ENCODE data around the gene DIP2C. TPM values are rescaled to one million over a fixed set of nuclear protein-coding genes. Genes with fewer than 3 reads are reported as not detected.
A peak's percentile ranks its signal among the peaks of the same experiment; 100 is the strongest.

The DIP2C gene
- polyA plus RNA-seq, 1 of the 3 experiments (the other 2 are of a cell fraction): 8.7 TPM

DNA sequence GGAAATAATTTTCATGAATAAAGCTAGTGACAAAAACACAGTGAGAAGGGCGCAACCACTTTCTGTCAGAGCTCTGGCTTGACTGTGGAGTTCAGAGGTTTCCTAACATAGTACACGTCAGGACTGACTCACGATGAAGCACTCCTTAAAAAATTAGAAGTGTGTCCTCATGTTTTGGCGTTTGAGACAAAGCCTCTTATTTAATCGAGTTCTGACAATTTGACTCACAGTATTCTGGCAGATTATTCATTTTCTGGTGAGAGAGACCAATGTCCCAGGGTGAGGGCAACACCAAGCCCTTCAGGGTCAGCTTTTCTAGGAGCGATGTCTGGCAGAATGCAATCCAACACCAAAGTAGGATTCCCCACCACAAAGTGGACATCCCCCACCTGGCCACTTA is 108.7 kb downstream of the DIP2C start:
- Histone ChIP-seq H3K4me1 (ENCODE audit: control insufficient read depth in 1 of 2, insufficient read depth in 2 of 2, low read depth in 1 of 2, low read length in 1 of 2) (peaks cover 0 to 8% of the 10 kb centered on the region in 2 experiments; a peak in 1 of 4 replicates), H4K20me1 (ENCODE audit: insufficient read depth) (peaks cover 91% of the 10 kb centered on the region), H3K36me3 (replicated peaks in 1 of 2; ENCODE audit: control insufficient read depth in 1 of 2, insufficient read depth in 2 of 2, low read length in 1 of 2) (no peaks in the 10 kb centered on the region), H3K9me3 (no peaks in the 10 kb centered on the region), H3K27ac (ENCODE audit: low read depth in 2 of 2, low read length in 1 of 2) (peak overlapping the region in 1 of 2 experiments; percentile 72; a peak in 2 of 4 replicates), H3K4me3 (ENCODE audit: low read depth in 2 of 2, low read length in 1 of 2) (no peak overlapping the region), H3K9me2 (no peaks in the 10 kb centered on the region), H3K4me2 (peak overlapping the region; percentile 12; the same call in 1 of the 2 replicates), H2AFZ (ENCODE audit: low read depth) (no peak overlapping the region), H3K27me3 (ENCODE audit: insufficient read depth) (no peaks in the 10 kb centered on the region), H3F3A (replicated peaks; ENCODE audit: insufficient read depth) (peaks cover 23% of the 10 kb centered on the region), H3K79me2 (ENCODE audit: insufficient read depth) (peaks cover 84% of the 10 kb centered on the region), H3K9ac (no peak overlapping the region)
- CTCF ChIA-PET: interaction anchor here (1.1 kb wide), 1 partner anchor 58 kb away, joined by 3 read pairs; no protein-coding TSS in a partner anchor
- no peak for DNase-seq
- TF ChIP-seq, protein P1, sequence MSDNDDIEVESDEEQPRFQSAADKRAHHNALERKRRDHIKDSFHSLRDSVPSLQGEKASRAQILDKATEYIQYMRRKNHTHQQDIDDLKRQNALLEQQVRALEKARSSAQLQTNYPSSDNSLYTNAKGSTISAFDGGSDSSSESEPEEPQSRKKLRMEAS (IDR thresholded peaks at IDR 0.05; ENCODE audit: low read depth): no peak
- TF ChIP-seq EP300 (IDR thresholded peaks at IDR 0.05; ENCODE audit: borderline replicate concordance in 1 of 2, low read depth in 1 of 2, low read length in 1 of 2) (no peak), RXRA (IDR thresholded peaks at IDR 0.05; ENCODE audit: borderline replicate concordance, low read depth) (no peak), FOSL2 (IDR thresholded peaks at IDR 0.05; ENCODE audit: borderline replicate concordance, low read depth) (peak; percentile 59), MXI1 (IDR thresholded peaks at IDR 0.05; ENCODE audit: low read depth, low read length) (no peak), CHD2 (IDR thresholded peaks at IDR 0.05; ENCODE audit: low read length, partially characterized antibody) (no peak)
- TF ChIP-seq, protein P2, sequence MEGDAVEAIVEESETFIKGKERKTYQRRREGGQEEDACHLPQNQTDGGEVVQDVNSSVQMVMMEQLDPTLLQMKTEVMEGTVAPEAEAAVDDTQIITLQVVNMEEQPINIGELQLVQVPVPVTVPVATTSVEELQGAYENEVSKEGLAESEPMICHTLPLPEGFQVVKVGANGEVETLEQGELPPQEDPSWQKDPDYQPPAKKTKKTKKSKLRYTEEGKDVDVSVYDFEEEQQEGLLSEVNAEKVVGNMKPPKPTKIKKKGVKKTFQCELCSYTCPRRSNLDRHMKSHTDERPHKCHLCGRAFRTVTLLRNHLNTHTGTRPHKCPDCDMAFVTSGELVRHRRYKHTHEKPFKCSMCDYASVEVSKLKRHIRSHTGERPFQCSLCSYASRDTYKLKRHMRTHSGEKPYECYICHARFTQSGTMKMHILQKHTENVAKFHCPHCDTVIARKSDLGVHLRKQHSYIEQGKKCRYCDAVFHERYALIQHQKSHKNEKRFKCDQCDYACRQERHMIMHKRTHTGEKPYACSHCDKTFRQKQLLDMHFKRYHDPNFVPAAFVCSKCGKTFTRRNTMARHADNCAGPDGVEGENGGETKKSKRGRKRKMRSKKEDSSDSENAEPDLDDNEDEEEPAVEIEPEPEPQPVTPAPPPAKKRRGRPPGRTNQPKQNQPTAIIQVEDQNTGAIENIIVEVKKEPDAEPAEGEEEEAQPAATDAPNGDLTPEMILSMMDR (IDR thresholded peaks at IDR 0.05): no peak
- TF ChIP-seq, protein P3, sequence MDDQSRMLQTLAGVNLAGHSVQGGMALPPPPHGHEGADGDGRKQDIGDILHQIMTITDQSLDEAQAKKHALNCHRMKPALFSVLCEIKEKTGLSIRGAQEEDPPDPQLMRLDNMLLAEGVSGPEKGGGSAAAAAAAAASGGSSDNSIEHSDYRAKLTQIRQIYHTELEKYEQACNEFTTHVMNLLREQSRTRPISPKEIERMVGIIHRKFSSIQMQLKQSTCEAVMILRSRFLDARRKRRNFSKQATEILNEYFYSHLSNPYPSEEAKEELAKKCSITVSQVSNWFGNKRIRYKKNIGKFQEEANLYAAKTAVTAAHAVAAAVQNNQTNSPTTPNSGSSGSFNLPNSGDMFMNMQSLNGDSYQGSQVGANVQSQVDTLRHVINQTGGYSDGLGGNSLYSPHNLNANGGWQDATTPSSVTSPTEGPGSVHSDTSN (IDR thresholded peaks at IDR 0.05): peak; percentile 43
- TF ChIP-seq, protein P4, sequence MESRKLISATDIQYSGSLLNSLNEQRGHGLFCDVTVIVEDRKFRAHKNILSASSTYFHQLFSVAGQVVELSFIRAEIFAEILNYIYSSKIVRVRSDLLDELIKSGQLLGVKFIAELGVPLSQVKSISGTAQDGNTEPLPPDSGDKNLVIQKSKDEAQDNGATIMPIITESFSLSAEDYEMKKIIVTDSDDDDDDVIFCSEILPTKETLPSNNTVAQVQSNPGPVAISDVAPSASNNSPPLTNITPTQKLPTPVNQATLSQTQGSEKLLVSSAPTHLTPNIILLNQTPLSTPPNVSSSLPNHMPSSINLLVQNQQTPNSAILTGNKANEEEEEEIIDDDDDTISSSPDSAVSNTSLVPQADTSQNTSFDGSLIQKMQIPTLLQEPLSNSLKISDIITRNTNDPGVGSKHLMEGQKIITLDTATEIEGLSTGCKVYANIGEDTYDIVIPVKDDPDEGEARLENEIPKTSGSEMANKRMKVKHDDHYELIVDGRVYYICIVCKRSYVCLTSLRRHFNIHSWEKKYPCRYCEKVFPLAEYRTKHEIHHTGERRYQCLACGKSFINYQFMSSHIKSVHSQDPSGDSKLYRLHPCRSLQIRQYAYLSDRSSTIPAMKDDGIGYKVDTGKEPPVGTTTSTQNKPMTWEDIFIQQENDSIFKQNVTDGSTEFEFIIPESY (IDR thresholded peaks at IDR 0.05; ENCODE audit: borderline replicate concordance, low read depth): 0 out of 2 replicates have a peak, but pooled peaks have one; percentile 13
- WGBS (ENCODE audit: low lambda C conversion rate): 48% methylated on average over 6 of the region's 6 CpGs
- POLR2A ChIA-PET: no interaction called here

DNA sequence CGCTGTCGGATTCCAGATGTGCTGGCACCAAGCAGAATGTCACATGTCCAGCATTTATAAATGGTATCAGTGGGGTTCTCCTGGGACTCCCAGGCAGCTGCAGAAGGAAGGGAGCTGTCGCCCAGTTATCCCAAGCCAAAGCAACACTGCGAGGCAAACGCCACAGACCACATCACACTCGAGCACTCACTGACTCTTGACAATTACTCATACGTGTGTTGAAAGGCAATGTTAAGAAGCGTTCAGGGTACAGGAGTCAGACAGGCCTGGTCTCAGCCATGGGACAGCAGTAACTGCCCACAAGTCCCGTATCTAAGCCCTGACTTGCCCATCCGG is 113.4 kb downstream of the DIP2C start:
- H3K4me3 ChIP-seq (ENCODE audit: low read depth in 2 of 2, low read length in 1 of 2): no peak overlapping the region
- ChIA-PET CTCF (no interaction called here), POLR2A (no interaction called here)
- peaks cover 0 to 8% of the 10 kb centered on the region in 2 experiments; a peak in 1 of 4 replicates for H3K4me1 ChIP-seq (ENCODE audit: control insufficient read depth in 1 of 2, insufficient read depth in 2 of 2, low read depth in 1 of 2, low read length in 1 of 2)
- H3K9me3 ChIP-seq: no peaks in the 10 kb centered on the region
- WGBS (ENCODE audit: low lambda C conversion rate): 98% methylated on average over 10 of the region's 10 CpGs
- no peaks in the 10 kb centered on the region for H3K27me3 ChIP-seq (ENCODE audit: insufficient read depth)
- no peak overlapping the region for H3K4me2 ChIP-seq
- peaks cover 64% of the 10 kb centered on the region for H4K20me1 ChIP-seq (ENCODE audit: insufficient read depth)
- no peaks in the 10 kb centered on the region for H3K36me3 ChIP-seq (replicated peaks in 1 of 2; ENCODE audit: control insufficient read depth in 1 of 2, insufficient read depth in 2 of 2, low read length in 1 of 2)
- H3K79me2 ChIP-seq (ENCODE audit: insufficient read depth): peaks cover 89% of the 10 kb centered on the region
- no peaks in the 10 kb centered on the region for H3K9me2 ChIP-seq
- H2AFZ ChIP-seq (ENCODE audit: low read depth): no peak overlapping the region
- no peak overlapping the region for H3K27ac ChIP-seq (ENCODE audit: low read depth in 2 of 2, low read length in 1 of 2)
- DNase-seq: no peak
- peaks cover 21% of the 10 kb centered on the region for H3F3A ChIP-seq (replicated peaks; ENCODE audit: insufficient read depth)
- no peak overlapping the region for H3K9ac ChIP-seq
- TF ChIP-seq FOSL2 (IDR thresholded peaks at IDR 0.05; ENCODE audit: borderline replicate concordance, low read depth) (no peak), EP300 (IDR thresholded peaks at IDR 0.05; ENCODE audit: borderline replicate concordance in 1 of 2, low read depth in 1 of 2, low read length in 1 of 2) (no peak), SIN3A (IDR thresholded peaks at IDR 0.05; ENCODE audit: borderline replicate concordance, low read depth, low read length) (no peak), EZH2phosphoT487 (IDR thresholded peaks at IDR 0.05; ENCODE audit: borderline replicate concordance, low read depth) (no peak), MEF2A (IDR thresholded peaks at IDR 0.05; ENCODE audit: borderline replicate concordance, low read depth) (no peak), RAD21 (IDR thresholded peaks at IDR 0.05; ENCODE audit: low read length) (no peak), JUND (IDR thresholded peaks at IDR 0.05) (no peak), MXI1 (IDR thresholded peaks at IDR 0.05; ENCODE audit: low read depth, low read length) (no peak), NFIC (IDR thresholded peaks at IDR 0.05; ENCODE audit: borderline replicate concordance) (no peak), GABPA (IDR thresholded peaks at IDR 0.05; ENCODE audit: low read depth) (no peak)
- TF ChIP-seq, protein P1 (IDR thresholded peaks at IDR 0.05; ENCODE audit: low read depth): no peak
- TF ChIP-seq, protein P2 (IDR thresholded peaks at IDR 0.05): no peak
- TF ChIP-seq, protein P3 (IDR thresholded peaks at IDR 0.05): no peak
